ENCODE results near the gene EYS.

DNA sequence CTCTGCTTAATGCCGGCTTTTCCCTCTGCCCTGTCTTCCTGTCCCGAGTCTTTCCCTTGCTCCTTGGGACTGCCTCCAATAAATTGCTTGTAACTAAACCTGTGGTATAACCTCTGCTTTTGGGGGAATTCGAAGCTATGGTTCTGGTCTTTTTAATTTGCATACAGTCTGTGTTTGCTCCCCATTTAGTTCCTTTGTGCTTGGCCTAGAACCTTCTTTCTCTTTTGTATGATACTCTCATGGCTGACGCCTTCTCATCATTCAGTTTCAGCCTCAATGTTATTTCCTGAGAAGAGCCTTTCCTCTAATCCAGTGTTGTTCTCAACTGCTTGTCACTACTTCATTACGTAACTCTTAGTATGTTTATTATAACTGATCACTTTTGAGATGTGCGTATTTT lies 1823.4 kb downstream of the EYS start:
- TF ChIP-seq SUZ12 (IDR thresholded peaks at IDR 0.05; ENCODE audit: extremely low read depth, insufficient read depth, insufficient read length) (no peak), YY1 (IDR thresholded peaks at IDR 0.05; ENCODE audit: insufficient read depth, insufficient read length) (no peak)
